ENCODE measurements around the gene PHLDB3. TPM values are rescaled to one million over a fixed set of nuclear protein-coding genes. Genes with fewer than 3 reads are reported as not detected.
A peak's percentile ranks its signal among the peaks of the same experiment; 100 is the strongest.

The PHLDB3 gene
- total and polyA plus RNA-seq, 2 of the 13 experiments (the other 11 are each of a cell fraction or from before 2014, with no cell fraction given), result 11.3 to 14.5 TPM

DNA sequence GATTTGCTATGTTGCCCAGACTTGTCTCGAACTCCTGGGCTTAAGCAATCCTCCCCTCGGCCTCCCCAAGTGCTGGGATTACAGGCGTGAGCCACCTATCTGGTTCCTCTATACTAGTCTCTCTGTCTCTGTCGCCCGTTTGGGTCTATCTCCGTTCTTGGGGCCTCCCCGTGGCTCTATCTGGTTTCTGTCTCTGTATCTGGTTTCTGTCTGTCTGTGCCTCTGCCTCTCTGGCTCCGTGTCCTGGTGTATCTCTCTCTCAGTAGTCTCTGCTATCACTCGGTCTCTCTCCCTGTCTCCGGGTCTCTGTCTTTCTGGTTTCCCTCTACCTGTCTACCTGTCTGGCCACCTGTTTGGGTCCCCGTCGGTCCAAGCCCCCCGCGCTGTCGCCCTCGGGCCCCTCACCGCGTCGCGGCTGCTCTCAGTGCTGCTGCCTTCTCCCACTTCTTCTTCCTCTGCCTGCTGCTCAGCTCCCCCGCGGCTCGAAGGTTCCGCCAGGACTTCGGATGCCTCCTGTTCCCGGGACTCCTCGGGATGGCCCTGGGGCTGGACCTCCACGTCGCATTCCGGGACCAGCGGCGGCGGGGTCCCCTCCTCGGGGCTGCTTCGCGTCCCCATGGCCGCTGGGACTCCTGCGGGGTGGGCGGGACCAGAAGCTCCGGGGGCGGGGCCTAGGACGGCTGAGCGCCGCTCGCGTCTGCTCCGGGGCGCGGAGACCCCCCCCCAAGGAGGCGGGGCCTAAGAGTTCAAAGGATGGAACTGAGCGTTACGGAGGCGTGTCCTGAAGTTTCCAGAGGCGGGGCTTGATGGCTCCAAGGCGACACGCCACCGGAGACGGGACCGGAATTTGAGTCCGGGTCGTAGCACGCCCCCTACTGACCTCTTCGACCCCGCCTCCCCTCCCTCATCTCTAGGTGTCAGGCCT is 783 bp downstream of the PHLDB3 start (continued):
- TF ChIP-seq, protein P1, sequence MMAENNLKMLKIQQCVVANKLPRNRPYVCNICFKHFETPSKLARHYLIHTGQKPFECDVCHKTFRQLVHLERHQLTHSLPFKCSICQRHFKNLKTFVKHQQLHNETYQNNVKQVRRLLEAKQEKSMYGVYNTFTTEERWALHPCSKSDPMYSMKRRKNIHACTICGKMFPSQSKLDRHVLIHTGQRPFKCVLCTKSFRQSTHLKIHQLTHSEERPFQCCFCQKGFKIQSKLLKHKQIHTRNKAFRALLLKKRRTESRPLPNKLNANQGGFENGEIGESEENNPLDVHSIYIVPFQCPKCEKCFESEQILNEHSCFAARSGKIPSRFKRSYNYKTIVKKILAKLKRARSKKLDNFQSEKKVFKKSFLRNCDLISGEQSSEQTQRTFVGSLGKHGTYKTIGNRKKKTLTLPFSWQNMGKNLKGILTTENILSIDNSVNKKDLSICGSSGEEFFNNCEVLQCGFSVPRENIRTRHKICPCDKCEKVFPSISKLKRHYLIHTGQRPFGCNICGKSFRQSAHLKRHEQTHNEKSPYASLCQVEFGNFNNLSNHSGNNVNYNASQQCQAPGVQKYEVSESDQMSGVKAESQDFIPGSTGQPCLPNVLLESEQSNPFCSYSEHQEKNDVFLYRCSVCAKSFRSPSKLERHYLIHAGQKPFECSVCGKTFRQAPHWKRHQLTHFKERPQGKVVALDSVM (CRISPR knock-in tag; IDR thresholded peaks at IDR 0.05), result 0 out of 2 replicates have a peak, but pooled peaks have one; percentile 25
- TF ChIP-seq, protein P2, sequence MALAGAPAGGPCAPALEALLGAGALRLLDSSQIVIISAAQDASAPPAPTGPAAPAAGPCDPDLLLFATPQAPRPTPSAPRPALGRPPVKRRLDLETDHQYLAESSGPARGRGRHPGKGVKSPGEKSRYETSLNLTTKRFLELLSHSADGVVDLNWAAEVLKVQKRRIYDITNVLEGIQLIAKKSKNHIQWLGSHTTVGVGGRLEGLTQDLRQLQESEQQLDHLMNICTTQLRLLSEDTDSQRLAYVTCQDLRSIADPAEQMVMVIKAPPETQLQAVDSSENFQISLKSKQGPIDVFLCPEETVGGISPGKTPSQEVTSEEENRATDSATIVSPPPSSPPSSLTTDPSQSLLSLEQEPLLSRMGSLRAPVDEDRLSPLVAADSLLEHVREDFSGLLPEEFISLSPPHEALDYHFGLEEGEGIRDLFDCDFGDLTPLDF (CRISPR knock-in tag; IDR thresholded peaks at IDR 0.05), result 0 out of 2 replicates have a peak, but pooled peaks have one; percentile 19
- TF ChIP-seq ZNF737 (CRISPR knock-in tag; IDR thresholded peaks at IDR 0.05; ENCODE audit: borderline replicate concordance) (no peak), ZFP37 (CRISPR knock-in tag; IDR thresholded peaks at IDR 0.05; ENCODE audit: borderline replicate concordance) (no peak), ERF (CRISPR knock-in tag; IDR thresholded peaks at IDR 0.05) (no peak; the same call in 1 of the 2 replicates), ARNTL (CRISPR knock-in tag; IDR thresholded peaks at IDR 0.05) (no peak; the same call in 1 of the 2 replicates), SRSF1 (optimal IDR thresholded peaks at IDR 0.05; ENCODE audit: low read depth, low read length) (peak; percentile 13), RBM22 (optimal IDR thresholded peaks at IDR 0.05; ENCODE audit: low read length) (no peak), NFKBIZ (CRISPR knock-in tag; IDR thresholded peaks at IDR 0.05) (no peak), HMGA1 (CRISPR knock-in tag; conservative IDR thresholded peaks at IDR 0.05) (no peak), ZNF766 (CRISPR knock-in tag; IDR thresholded peaks at IDR 0.05; ENCODE audit: borderline replicate concordance) (no peak)
